Spleen (tissue), 7 donors: ENCODE results near the gene FAM124B.

Experiments
- POLR2A ChIP-seq, 3 donors: fragments of 450-650 bp; IDR thresholded peaks; one replicate each; pipeline ENCODE4 v1.5.1; 2017; ENCODE audit warnings: antibody characterized with exemption in 3 of 3, mild to moderate bottlenecking in 1 of 3
- POLR2AphosphoS5 ChIP-seq, 3 donors: sonication (generic); formaldehyde crosslinking; IDR thresholded peaks; one replicate each; pipeline ENCODE4 v1.5.1; 2017; ENCODE audit warnings: antibody characterized with exemption in 3 of 3
- TF ChIP-seq, protein P1 (sequence below), 11 experiments: fragments of 200-600 bp in 7 of 11; fragments of 450-650 bp in 4 of 11; sonication (generic) in 4 of 11; IDR thresholded peaks in 8 of 11; conservative IDR thresholded peaks in 3 of 11; 1 replicate in 7 of 11; 2 replicates in 4 of 11; pipeline versions ENCODE4 v1.4.0 to v1.8.0; 2016 to 2021; ENCODE audit warnings: antibody characterized with exemption in 11 of 11, inconsistent platforms in 4 of 11, mild to moderate bottlenecking in 1 of 11
- donor health status: DM: no; HTN: no; CAD: no; lungs with moderate emphysema.
- donor health status: DM: no; HTN: no; CAD: no.
- donor health status: DM: no; HTN: no; CAD: no.

DNA sequence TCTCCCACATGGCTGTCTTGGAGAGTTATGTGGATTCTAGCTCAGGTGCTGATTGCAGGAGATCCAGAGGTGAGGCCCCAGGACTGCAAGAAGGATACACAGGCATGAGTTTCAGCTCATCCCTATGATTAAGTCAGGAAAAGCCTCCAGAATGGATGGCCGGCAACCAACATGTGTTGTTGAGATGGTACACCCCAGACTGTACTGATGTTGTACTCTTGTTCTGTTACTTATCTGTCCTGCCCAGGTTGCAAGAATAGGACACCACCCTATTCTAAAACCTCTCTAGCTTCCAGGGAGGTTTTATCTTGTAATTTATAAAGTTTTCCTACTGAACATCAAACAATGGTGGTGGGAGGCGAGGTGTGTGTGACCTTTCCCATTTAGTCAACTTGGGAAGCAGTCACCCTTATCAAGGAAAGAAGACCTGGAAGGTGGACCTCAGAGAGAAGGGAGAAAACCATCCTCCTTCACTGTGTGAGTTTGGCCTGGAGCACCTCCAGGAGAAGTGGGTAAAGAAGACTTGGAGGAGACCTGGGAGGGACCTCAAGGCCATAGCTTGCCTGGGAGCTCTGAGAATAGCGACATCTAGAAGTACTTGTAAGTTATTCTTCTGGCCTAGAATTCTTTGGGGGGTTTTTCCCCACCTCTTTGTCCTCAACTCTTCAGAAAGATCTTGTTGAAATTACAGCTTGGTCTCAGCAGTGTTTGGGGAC is 8.6 kb downstream of the FAM124B start:
- no peak for TF ChIP-seq POLR2A (IDR thresholded peaks at IDR 0.05)
- TF ChIP-seq, protein P1, sequence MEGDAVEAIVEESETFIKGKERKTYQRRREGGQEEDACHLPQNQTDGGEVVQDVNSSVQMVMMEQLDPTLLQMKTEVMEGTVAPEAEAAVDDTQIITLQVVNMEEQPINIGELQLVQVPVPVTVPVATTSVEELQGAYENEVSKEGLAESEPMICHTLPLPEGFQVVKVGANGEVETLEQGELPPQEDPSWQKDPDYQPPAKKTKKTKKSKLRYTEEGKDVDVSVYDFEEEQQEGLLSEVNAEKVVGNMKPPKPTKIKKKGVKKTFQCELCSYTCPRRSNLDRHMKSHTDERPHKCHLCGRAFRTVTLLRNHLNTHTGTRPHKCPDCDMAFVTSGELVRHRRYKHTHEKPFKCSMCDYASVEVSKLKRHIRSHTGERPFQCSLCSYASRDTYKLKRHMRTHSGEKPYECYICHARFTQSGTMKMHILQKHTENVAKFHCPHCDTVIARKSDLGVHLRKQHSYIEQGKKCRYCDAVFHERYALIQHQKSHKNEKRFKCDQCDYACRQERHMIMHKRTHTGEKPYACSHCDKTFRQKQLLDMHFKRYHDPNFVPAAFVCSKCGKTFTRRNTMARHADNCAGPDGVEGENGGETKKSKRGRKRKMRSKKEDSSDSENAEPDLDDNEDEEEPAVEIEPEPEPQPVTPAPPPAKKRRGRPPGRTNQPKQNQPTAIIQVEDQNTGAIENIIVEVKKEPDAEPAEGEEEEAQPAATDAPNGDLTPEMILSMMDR (IDR thresholded peaks at IDR 0.05 in 8 of 11, conservative IDR thresholded peaks at IDR 0.05 in 3 of 11): no peak
- TF ChIP-seq POLR2AphosphoS5 (IDR thresholded peaks at IDR 0.05): no peak
